ENCODE measurements around the gene NOC2L.

NOC2L gene

DNA sequence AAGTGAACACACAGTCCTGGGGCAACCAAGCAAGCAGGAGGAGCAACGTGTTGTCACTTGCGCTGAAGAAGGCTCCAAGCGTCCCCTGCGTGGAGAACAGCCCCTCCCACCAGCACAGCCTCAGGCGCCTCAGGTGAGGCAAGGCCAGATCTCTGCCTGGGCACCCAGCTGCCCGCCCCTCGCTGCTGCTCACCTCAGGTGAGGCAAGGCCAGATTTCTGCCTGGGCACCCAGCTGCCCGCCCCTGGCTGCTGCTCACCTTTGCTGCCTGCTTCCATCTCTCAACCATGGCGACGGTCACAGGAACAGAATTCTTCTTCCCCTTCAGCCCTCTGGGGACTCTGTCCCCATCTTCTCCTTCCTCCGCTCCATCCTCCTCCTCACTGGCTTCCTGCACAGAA, 2.4 kb downstream of the NOC2L start:
- H3K27ac ChIP-seq (replicated peaks), result peak overlapping the region; percentile 78
- no peak for DNase-seq (ENCODE audit: low read depth in 1 of 2, low spot score in 1 of 2)
- no peaks in the 10 kb centered on the region for H3K27me3 ChIP-seq (ENCODE audit: insufficient read depth, poor library complexity, severe bottlenecking)
- TF ChIP-seq, protein P1, sequence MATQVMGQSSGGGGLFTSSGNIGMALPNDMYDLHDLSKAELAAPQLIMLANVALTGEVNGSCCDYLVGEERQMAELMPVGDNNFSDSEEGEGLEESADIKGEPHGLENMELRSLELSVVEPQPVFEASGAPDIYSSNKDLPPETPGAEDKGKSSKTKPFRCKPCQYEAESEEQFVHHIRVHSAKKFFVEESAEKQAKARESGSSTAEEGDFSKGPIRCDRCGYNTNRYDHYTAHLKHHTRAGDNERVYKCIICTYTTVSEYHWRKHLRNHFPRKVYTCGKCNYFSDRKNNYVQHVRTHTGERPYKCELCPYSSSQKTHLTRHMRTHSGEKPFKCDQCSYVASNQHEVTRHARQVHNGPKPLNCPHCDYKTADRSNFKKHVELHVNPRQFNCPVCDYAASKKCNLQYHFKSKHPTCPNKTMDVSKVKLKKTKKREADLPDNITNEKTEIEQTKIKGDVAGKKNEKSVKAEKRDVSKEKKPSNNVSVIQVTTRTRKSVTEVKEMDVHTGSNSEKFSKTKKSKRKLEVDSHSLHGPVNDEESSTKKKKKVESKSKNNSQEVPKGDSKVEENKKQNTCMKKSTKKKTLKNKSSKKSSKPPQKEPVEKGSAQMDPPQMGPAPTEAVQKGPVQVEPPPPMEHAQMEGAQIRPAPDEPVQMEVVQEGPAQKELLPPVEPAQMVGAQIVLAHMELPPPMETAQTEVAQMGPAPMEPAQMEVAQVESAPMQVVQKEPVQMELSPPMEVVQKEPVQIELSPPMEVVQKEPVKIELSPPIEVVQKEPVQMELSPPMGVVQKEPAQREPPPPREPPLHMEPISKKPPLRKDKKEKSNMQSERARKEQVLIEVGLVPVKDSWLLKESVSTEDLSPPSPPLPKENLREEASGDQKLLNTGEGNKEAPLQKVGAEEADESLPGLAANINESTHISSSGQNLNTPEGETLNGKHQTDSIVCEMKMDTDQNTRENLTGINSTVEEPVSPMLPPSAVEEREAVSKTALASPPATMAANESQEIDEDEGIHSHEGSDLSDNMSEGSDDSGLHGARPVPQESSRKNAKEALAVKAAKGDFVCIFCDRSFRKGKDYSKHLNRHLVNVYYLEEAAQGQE (IDR thresholded peaks at IDR 0.05; ENCODE audit: insufficient replicate concordance, low read depth), result no peak
- no peak for TF ChIP-seq GABPA (IDR thresholded peaks at IDR 0.05; ENCODE audit: low read depth)
- H3K4me3 ChIP-seq (replicated peaks; ENCODE audit: insufficient read depth, low read length), result no peak overlapping the region

DNA sequence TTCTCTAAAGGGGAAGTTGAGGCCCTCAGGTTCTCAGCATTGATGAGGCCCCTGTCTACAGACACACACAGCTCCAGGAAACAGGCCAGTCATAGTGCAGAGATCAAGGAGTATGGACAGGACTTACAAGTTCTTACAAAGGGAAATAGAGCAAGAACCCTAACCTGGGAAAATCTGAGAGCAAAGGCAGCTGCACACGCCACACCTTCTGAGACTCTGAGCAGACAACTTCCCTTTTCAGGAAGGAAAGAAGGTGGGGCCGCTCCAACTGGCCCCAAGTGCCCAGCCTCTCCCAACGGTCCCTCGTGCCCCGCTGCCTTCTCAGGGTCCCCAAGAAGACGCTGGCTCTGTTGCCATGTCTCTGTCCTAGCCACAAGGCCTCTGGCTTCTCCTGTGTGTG, 3.6 kb downstream of the NOC2L start:
- H3K27me3 ChIP-seq (ENCODE audit: insufficient read depth, poor library complexity, severe bottlenecking), result no peaks in the 10 kb centered on the region
- peak overlapping the region; percentile 78 for H3K27ac ChIP-seq (replicated peaks)
- H3K4me3 ChIP-seq (replicated peaks; ENCODE audit: insufficient read depth, low read length), result no peak overlapping the region
- TF ChIP-seq GABPA (IDR thresholded peaks at IDR 0.05; ENCODE audit: low read depth), result no peak
- peak; percentile 25; the same call in 1 of the 2 replicates for TF ChIP-seq SPI1 (IDR thresholded peaks at IDR 0.05; ENCODE audit: borderline replicate concordance, low read depth)
- peak in 1 of 2 experiments; percentile 75 for DNase-seq (ENCODE audit: low read depth in 1 of 2, low spot score in 1 of 2)

DNA sequence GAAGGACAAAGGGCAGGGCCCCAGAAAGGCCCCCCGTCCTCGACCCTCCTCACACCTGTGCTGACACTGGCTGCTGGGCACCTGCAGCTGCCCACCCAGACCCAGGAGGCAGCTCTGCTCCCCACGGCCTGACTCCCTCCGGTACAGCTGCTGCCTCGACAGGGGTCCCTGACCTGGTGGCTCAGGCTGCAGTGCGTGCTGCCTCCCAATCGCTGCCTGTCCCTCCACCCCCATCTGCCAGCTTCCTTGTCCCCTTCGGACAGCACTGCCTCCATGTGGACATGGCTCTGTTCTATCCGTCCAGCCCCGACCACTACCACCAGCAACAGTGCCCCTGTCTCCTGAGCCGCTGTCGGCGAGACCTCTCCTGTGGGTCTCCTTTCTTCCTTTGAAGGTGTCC, 4.1 kb downstream of the NOC2L start:
- no peak overlapping the region for H3K4me3 ChIP-seq (replicated peaks; ENCODE audit: insufficient read depth, low read length)
- H3K27ac ChIP-seq (replicated peaks), result peak overlapping the region; percentile 78
- DNase-seq (ENCODE audit: low read depth in 1 of 2, low spot score in 1 of 2), result no peak
- H3K27me3 ChIP-seq (ENCODE audit: insufficient read depth, poor library complexity, severe bottlenecking), result no peaks in the 10 kb centered on the region
- TF ChIP-seq SPI1 (IDR thresholded peaks at IDR 0.05; ENCODE audit: borderline replicate concordance, low read depth) (no peak), GABPA (IDR thresholded peaks at IDR 0.05; ENCODE audit: low read depth) (no peak), POLR2AphosphoS5 (IDR thresholded peaks at IDR 0.05; ENCODE audit: low read depth) (no peak)
- TF ChIP-seq, protein P1 (IDR thresholded peaks at IDR 0.05; ENCODE audit: insufficient replicate concordance, low read depth), result no peak
- TF ChIP-seq, protein P2, sequence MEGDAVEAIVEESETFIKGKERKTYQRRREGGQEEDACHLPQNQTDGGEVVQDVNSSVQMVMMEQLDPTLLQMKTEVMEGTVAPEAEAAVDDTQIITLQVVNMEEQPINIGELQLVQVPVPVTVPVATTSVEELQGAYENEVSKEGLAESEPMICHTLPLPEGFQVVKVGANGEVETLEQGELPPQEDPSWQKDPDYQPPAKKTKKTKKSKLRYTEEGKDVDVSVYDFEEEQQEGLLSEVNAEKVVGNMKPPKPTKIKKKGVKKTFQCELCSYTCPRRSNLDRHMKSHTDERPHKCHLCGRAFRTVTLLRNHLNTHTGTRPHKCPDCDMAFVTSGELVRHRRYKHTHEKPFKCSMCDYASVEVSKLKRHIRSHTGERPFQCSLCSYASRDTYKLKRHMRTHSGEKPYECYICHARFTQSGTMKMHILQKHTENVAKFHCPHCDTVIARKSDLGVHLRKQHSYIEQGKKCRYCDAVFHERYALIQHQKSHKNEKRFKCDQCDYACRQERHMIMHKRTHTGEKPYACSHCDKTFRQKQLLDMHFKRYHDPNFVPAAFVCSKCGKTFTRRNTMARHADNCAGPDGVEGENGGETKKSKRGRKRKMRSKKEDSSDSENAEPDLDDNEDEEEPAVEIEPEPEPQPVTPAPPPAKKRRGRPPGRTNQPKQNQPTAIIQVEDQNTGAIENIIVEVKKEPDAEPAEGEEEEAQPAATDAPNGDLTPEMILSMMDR (IDR thresholded peaks at IDR 0.05; ENCODE audit: insufficient read depth, low read length), result no peak

DNA sequence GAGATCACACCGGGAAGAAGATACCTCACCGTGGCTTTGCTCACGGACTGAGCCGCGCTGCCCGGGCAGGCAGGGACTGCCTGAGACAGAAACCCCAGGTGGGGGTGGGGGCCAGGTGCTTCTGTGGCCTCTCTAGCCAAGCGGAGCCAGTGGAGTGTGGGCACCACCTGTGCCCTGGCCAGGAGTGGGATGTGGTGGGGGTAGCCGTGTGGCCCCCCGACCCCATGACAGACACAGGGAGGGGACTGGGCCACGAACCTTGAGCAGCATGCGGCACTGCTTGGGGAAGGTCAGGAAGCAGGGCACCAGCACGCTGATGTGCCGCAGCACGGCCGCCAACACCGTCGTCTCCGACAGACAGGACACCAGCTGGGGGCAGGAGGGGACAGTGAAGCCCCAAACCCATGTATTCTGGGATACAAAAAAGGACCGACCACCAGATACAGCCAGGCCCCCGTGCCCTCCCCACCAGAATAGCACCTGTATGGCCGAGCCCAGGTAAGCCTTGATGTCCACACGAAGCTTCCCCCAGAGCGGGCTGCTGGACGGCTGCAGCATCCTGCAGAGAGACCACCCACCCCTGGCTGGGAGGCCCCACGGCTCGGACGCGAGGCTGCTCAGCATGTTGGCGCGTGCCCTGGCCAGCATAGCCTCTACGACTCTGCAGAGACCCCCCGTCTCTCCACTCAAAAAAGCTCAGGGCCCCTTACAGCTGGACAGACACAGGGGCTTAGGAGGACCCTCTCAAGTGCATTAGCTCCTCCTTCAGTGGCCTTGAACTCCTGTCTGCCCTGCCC, 5.3 kb downstream of the NOC2L start:
- Histone ChIP-seq H3K27me3 (ENCODE audit: insufficient read depth, poor library complexity, severe bottlenecking) (no peaks in the 10 kb centered on the region), H3K27ac (replicated peaks) (no peak overlapping the region), H3K4me3 (replicated peaks; ENCODE audit: insufficient read depth, low read length) (no peak overlapping the region)
- TF ChIP-seq GABPA (IDR thresholded peaks at IDR 0.05; ENCODE audit: low read depth) (no peak), SPI1 (IDR thresholded peaks at IDR 0.05; ENCODE audit: borderline replicate concordance, low read depth) (no peak), POLR2AphosphoS5 (IDR thresholded peaks at IDR 0.05; ENCODE audit: low read depth) (no peak)
- TF ChIP-seq, protein P1 (IDR thresholded peaks at IDR 0.05; ENCODE audit: insufficient replicate concordance, low read depth), result no peak
- TF ChIP-seq, protein P2 (IDR thresholded peaks at IDR 0.05; ENCODE audit: insufficient read depth, low read length), result no peak
- DNase-seq (ENCODE audit: low read depth in 1 of 2, low spot score in 1 of 2), result no peak
